T-helper 17 cell (primary cell): Measurements from ENCODE around the gene NFIB. TPM values are rescaled to one million over a fixed set of nuclear protein-coding genes. Genes with fewer than 3 reads are reported as not detected.
A peak's percentile ranks its signal among the peaks of the same experiment; 100 is the strongest.

Experiments used
- ATAC-seq: fragments of 150-1000 bp; cut with Tn5 transposase; 2 replicates; pipeline ENCODE4 v1.10.0; 2021; ENCODE audit warnings: mild to moderate bottlenecking, moderate library complexity
- DNase-seq, 3 donors: peaks; one replicate each; pipeline versions ENCODE4 v3.0.0 to v3.0.0-alpha.2; 2020 to 2021
- H3K9me3 ChIP-seq: one replicate; pipeline ENCODE4 v1.7.0; 2013; ENCODE audit warnings: low read length, mild to moderate bottlenecking; ENCODE audit not compliant: control insufficient read depth, poor library complexity, severe bottlenecking
- H3K27ac Mint-ChIP-seq: one replicate; pipeline ENCODE4 v1.8.0; 2022; ENCODE audit warnings: mild to moderate bottlenecking, moderate library complexity, mixed read lengths
- H3K27me3 Mint-ChIP-seq: one replicate; pipeline ENCODE4 v1.8.0; 2022; ENCODE audit warnings: mixed read lengths
- H3K36me3 Mint-ChIP-seq: one replicate; pipeline ENCODE4 v1.8.0; 2022; ENCODE audit warnings: low read depth, mixed read lengths
- H3K4me1 Mint-ChIP-seq: one replicate; pipeline ENCODE4 v1.8.0; 2022; ENCODE audit warnings: mild to moderate bottlenecking, mixed read lengths
- H3K4me3 Mint-ChIP-seq: one replicate; pipeline ENCODE4 v1.8.0; 2022; ENCODE audit warnings: mild to moderate bottlenecking, moderate library complexity, mixed read lengths
- total RNA-seq, 4 donors: library from RNA in 2 of 4; stranded (reverse) in 2 of 4; gene quantifications; one replicate each; pipeline ENCODE4 v1.2.3 and lab custom pipeline; 2022 to 2026

The NFIB gene
- total RNA-seq, 2 donors from 2014 or later: 0.12 to 0.76 TPM

DNA sequence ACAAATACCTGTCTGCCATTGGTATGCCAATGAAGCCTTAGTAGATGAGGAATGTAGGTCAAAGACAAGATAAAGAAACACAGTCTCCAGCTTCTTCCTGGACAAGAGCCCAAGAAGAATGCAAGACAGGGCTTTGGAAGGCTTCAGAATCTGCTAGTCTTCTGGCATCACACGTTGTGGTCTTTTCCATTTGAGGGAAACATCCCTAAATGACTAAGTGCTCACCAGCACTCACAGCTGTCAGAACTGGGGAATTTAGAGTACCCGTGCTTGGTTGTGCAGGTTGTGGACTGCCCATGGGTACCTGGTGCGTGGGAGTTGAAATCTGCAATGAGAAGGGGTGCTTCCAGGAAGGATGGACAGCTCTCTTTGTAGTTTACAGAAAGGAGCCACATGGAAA, 27.1 kb upstream of the NFIB start:
- DNase-seq (no peak), ATAC-seq (no peak)
- H3K4me1 Mint-ChIP-seq: no peaks in the 10 kb centered on the region
- no peaks in the 10 kb centered on the region for H3K9me3 ChIP-seq
- H3K27ac Mint-ChIP-seq: no peak overlapping the region
- no peaks in the 10 kb centered on the region for H3K36me3 Mint-ChIP-seq
- H3K27me3 Mint-ChIP-seq: peaks cover 28% of the 10 kb centered on the region
- H3K4me3 Mint-ChIP-seq: no peak overlapping the region

DNA sequence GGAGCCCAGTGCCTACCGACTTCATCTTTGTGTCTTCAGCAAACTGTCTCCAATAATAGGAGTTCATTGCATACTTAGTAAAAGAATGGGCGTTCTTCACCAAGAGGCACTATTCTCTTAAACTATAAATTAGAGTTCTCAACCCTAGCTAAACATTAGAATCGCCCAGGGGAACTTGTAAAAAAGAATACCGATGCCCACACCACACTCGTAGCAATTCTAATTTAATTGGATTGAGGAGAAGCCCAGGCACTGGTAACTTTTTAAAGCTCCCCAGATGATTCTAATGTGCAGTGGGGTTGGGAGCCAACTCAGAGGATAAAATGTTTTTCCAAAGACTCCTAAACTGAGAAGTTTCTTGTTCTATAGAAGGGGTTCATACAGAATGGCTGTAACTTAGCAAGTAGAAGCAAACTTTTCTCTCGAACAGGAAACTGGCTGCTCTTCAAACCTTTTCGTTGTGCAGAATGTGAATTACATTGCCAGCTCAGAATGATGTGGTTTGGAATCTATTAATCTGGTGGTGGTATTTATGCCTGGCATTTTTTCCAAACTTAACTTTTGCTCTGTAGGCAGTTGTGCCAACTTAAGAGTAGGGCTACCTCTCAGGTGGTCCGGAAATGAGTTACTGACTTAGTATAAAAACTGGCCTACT, 26.4 kb upstream of the NFIB start:
- Mint-ChIP-seq H3K27ac (no peak overlapping the region), H3K4me3 (no peak overlapping the region), H3K4me1 (no peaks in the 10 kb centered on the region), H3K27me3 (peaks cover 28% of the 10 kb centered on the region), H3K36me3 (no peaks in the 10 kb centered on the region)
- ATAC-seq (no peak), DNase-seq (no peak)
- no peaks in the 10 kb centered on the region for H3K9me3 ChIP-seq

DNA sequence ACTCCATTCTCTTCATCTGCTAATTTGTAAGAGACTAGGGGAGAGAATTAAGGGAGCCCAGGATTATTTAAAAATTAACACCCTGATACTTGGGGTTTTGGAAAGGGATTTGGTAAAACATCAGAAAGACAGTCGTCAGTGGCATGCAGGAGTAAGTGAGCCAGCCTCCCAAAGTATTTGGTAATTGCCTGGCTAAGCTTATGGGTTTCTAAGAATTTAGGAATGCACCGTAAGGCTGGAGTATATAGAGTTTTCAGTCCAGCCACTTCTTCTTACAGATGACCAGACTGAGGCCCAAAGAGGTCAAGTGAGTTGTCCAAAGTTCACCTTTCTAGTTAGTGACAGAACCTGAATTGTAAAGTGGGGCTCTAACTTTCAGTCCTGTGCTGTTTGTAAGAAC, 25.8 kb upstream of the NFIB start:
- Mint-ChIP-seq H3K27me3 (peaks cover 34% of the 10 kb centered on the region), H3K4me3 (no peak overlapping the region), H3K4me1 (no peaks in the 10 kb centered on the region), H3K36me3 (no peaks in the 10 kb centered on the region), H3K27ac (no peak overlapping the region)
- no peaks in the 10 kb centered on the region for H3K9me3 ChIP-seq
- DNase-seq (no peak), ATAC-seq (no peak)

DNA sequence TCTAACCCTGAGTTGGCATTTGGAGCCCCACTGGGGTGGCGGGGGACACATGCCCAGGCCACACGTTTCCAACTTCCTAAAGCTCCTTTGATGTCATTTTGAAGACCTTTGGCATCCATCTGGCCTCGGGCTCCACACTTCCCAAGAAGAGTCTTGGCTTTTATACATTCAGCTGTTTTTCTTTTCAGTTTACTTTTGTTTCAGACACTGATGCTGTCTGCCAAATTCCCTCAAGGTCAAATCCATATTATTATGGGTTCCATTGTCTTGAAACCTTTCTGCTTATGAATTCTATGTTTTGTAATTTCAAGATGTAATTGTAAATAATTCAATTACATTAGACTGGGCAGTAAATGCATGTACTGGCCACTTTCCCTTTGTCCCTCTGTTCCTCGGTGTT, 23.7 kb upstream of the NFIB start:
- Mint-ChIP-seq H3K36me3 (no peaks in the 10 kb centered on the region), H3K4me1 (no peaks in the 10 kb centered on the region), H3K27ac (no peak overlapping the region), H3K4me3 (no peak overlapping the region), H3K27me3 (peaks cover 47% of the 10 kb centered on the region)
- DNase-seq (no peak), ATAC-seq (no peak)
- no peaks in the 10 kb centered on the region for H3K9me3 ChIP-seq

DNA sequence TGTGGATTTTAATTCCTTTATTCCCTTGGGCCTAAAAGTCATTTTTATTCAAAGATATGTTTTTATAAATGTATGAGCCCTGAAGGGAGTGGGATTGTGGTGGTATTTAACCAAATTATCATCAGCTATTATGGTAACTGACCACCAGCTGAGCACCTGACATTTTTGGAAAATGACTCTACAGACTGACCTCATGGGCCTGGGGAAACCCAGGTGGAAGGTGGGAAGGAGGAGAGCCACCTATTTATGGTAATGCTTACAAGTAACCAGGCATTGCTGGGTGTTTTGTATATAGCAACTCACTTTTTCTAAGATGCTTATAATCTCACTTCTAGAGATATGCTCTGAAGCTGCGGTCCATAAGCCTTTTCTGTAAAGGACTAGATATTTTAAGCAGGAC, 22.3 kb upstream of the NFIB start:
- no peaks in the 10 kb centered on the region for H3K9me3 ChIP-seq
- Mint-ChIP-seq H3K27ac (no peak overlapping the region), H3K36me3 (no peaks in the 10 kb centered on the region), H3K4me1 (no peaks in the 10 kb centered on the region), H3K4me3 (no peak overlapping the region), H3K27me3 (peaks cover 55% of the 10 kb centered on the region)
- ATAC-seq (no peak), DNase-seq (no peak)

DNA sequence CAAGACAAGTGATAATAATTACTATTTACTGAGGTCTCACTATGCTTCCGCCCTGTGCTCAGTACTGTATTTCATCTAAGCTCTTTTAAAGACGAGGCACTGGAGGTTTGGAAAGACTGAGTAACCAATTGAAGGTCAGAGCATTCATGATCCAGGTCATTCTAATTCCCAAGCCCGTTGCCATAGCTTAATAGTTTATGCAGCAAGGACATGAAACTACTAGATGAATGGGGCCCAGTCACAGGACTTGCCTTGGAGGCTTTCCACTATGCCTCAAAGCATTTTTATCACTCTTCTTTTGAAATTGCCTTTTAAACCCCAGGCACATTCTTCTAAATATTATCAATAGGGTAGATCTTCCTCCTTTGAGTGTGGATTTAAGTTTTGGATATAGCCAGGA, 17.2 kb upstream of the NFIB start:
- no peak for DNase-seq
- H3K4me3 Mint-ChIP-seq: no peak overlapping the region
- ATAC-seq: no peak
- H3K36me3 Mint-ChIP-seq: no peaks in the 10 kb centered on the region
- H3K9me3 ChIP-seq: no peaks in the 10 kb centered on the region
- peaks cover 43% of the 10 kb centered on the region for H3K27me3 Mint-ChIP-seq
- H3K27ac Mint-ChIP-seq: no peak overlapping the region
- no peaks in the 10 kb centered on the region for H3K4me1 Mint-ChIP-seq

DNA sequence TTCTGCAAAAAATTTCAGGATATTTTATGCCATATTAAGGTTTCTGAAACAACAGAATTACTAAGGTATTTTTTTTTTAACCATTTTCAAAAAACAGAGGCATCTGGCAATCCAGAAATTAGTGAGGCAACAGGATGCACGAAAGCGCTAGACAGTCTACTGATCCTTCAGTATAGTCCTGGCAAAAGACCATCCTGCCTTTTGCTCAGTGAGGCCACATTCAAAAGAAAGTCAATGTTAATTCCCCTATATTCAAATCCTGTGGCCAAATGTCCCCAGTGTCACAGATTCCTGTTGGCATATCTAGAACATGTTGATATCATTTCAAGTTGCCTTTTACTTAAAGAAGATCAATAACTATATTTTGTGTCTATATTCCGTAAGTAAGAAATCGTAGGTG, 13.1 kb upstream of the NFIB start:
- Mint-ChIP-seq H3K4me1 (peaks cover 7% of the 10 kb centered on the region), H3K36me3 (peaks cover 4% of the 10 kb centered on the region), H3K27ac (no peak overlapping the region), H3K4me3 (no peak overlapping the region), H3K27me3 (peaks cover 26% of the 10 kb centered on the region)
- DNase-seq (no peak), ATAC-seq (no peak)
- no peaks in the 10 kb centered on the region for H3K9me3 ChIP-seq

DNA sequence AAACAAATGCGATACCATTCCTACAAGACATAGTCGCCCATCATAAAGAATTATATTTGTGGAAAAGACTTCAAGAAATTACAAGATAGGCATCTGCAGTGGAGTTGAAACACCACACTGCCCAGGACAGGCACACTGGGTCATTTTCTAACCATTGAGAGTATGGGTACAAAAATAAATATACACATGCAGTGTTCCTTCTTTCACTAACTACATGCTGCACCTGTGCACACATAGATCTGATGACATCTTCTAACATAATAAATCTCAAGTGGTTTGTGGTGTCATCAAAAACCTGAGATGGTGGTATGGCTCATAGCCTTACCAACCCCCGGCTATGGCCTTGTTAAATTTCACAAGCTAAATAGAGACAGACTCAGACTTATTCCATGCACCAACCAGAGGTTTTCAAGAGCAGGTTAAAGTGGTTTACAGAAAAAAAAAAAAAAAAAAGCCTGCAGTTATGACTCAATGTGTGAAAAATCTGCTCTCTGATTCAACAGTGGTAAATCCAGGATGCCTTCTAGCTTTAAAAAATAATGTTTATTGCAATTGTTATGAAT, 12.4 kb upstream of the NFIB start:
- ATAC-seq: no peak

DNA sequence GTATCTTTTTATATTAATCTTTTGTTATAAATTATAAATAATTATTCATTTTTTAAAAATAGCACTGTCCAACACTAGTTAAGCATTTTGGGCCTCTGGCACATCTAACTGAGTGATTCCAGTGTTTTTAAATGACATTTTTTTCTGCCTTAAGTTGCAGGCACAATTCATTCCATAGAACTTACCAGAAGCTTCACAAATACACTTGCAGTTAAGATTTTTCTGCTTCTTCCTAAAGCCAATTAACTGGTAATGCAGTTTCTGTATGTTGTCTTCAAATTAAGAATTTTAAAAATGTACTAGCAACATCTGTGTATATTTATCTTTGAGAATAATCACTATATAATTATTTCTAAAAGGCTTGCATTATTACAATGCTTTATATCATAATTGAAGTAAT, 11.2 kb upstream of the NFIB start:
- peaks cover 18% of the 10 kb centered on the region for H3K4me1 Mint-ChIP-seq
- peaks cover 4% of the 10 kb centered on the region for H3K36me3 Mint-ChIP-seq
- H3K27ac Mint-ChIP-seq: no peak overlapping the region
- no peak overlapping the region for H3K4me3 Mint-ChIP-seq
- H3K9me3 ChIP-seq: no peaks in the 10 kb centered on the region
- peaks cover 25% of the 10 kb centered on the region for H3K27me3 Mint-ChIP-seq
- no peak for ATAC-seq
- DNase-seq: no peak

More for the DNA sequence above, 12.4 kb upstream of the NFIB start:
- no peaks in the 10 kb centered on the region for H3K9me3 ChIP-seq
- Mint-ChIP-seq H3K27me3 (peaks cover 22% of the 10 kb centered on the region), H3K36me3 (peaks cover 4% of the 10 kb centered on the region), H3K4me1 (peaks cover 11% of the 10 kb centered on the region), H3K27ac (no peak overlapping the region), H3K4me3 (no peak overlapping the region)
- no peak for DNase-seq

DNA sequence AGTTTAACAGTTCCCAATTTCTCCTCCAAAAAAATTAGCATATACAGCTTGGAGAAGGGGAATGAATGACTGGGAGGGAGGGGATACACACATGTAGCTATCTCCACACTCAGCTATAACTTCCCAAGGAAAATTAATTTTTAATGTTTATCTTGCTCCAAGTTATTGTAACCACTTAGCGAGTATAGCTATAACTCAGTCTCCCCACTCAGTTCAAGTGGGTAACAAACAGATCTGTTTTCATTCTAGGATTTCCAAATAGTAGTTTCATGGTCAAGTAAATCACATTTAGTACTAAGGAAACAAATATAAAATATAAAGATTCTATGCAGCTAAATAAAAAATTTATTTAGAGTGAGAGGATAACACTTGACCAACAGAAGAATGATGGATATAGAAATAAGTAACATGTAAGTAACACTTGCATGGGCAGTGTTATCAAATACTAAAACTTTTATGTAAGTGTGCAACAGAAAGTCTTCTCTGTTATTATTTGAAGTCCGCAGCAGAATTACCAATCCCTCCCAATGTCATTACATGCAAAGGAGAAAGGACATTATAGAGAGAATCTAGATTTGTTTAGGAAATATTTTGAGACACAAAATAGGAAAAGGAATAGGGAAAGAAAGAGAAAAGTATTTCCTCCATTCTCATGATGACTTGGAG, 10.2 kb upstream of the NFIB start:
- no peak overlapping the region for H3K27ac Mint-ChIP-seq

DNA sequence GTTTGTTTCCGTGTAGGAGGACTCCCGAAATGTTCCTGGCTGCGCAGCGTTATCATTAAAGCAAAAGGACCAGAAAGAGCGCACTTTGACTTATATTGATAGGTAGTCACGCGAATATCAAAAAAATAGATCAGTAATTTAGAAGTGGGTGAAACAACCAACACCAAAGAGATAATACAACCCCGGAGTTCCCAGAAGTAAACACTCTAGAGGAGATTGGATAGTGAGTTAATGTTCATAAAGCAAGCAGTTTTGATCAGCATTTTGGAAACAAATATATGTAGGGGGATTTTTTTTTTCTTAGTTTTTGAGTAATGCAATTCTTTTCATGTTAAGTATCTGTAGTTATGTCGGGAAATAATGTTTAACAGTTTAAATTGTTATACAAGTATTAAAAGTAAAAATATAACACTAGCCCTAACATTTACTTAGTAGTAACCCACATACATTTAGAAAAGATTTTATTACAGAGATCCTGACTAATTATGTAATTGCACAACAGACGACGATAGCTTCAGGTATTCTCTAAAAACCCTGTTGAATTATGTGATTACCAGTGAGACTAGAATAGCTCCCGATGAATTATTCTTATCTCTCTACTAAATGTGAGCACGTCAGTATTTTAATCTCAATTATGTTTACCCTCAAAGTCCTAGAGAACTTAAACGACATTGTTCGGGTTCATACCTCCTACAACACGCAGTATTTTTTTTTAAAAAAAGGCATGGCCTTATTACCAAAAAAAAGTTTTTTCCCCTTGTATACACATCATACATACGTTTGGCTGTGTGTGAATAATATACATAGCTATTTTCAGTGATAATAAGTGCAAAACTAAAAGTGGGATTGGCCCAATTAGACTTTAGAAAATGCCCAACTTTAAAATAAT, 9.4 kb upstream of the NFIB start:
- no peak for DNase-seq
- H3K9me3 ChIP-seq: no peaks in the 10 kb centered on the region
- peaks cover 18% of the 10 kb centered on the region for H3K4me1 Mint-ChIP-seq
- peaks cover 25% of the 10 kb centered on the region for H3K27me3 Mint-ChIP-seq
- peaks cover 4% of the 10 kb centered on the region for H3K36me3 Mint-ChIP-seq
- no peak overlapping the region for H3K27ac Mint-ChIP-seq
- no peak for ATAC-seq
- peak overlapping the region; percentile 94 for H3K4me3 Mint-ChIP-seq

More for the DNA sequence above, 10.2 kb upstream of the NFIB start:
- Mint-ChIP-seq H3K27me3 (peaks cover 25% of the 10 kb centered on the region), H3K4me3 (no peak overlapping the region), H3K36me3 (peaks cover 4% of the 10 kb centered on the region), H3K4me1 (peaks cover 18% of the 10 kb centered on the region)
- no peak for DNase-seq
- ATAC-seq: no peak
- no peaks in the 10 kb centered on the region for H3K9me3 ChIP-seq

DNA sequence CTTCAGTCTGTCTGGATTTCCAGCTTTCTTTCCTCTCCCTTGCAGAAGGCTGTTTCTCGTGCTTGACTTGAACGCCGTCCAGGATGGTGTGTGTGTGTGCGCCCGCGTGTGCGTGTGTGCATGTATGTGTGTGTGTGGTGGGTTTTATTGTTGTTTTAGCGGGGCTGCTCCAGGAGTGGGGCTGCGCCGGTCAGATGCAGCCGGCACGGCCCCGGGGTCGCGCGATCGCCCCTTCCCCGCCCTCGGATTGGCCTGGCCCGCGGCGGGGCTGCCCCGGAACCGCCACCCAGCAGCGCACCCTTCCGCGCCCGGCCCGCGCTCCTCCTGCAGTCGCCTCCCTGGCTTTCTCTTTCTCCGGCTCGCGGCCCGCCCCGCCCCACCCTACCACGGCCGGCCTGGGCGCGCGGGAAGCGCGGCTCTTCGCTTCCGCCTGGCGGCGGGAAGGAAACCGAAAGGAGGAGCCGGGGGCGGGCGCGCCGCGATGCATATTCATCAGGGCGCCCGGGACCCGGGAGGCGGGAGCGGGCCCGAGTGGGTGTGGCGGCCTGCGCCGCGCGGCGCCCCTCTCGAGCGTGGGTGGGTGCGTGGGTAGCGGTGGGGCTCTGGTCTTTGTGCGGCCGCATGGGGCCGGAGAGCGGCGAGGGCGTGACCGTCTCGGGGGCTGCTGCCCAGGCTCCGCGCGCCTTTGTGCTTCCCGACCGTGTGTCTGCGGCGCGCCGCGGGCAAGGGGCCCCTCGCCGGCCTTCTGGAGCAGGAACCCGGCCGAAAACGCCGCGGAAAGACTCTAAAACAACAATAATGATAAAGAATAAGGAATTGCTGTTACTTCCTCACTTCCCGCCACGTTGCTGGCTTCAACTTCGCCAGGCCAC, 8.5 kb upstream of the NFIB start:
- H3K9me3 ChIP-seq: no peaks in the 10 kb centered on the region
- ATAC-seq (peak; percentile 91), DNase-seq (peak; percentile 37 to 57 (median 52))
- Mint-ChIP-seq H3K36me3 (peaks cover 4% of the 10 kb centered on the region), H3K4me3 (peak overlapping the region; percentile 94), H3K27ac (no peak overlapping the region), H3K4me1 (peaks cover 18% of the 10 kb centered on the region), H3K27me3 (peaks cover 19% of the 10 kb centered on the region)
